Omental fat pad (tissue), 4 donors: ENCODE measurements around the gene RBMX. TPM values are rescaled to one million over a fixed set of nuclear protein-coding genes. Genes with fewer than 3 reads are reported as not detected.

Experiments
- ATAC-seq: fragments of 150-250 bp; one replicate; pipeline ENCODE4 v1.9.1; 2016; ENCODE audit warnings: mild to moderate bottlenecking, moderate library complexity; ENCODE audit not compliant: low FRiP score
- DNase-seq: peaks from one replicate; pipeline ENCODE4 v3.0.0-alpha.2; 2019; ENCODE audit warnings: low spot score
- CTCF ChIP-seq, 3 donors: fragments of 450-650 bp; IDR thresholded peaks; one replicate each; pipeline ENCODE4 v1.5.1; 2016 to 2017; ENCODE audit warnings: antibody characterized with exemption in 3 of 3, mild to moderate bottlenecking in 3 of 3, moderate library complexity in 2 of 3
- total RNA-seq, 4 donors: library from RNA; depleted of rRNA; stranded (reverse); fragments of >200 nt; gene quantifications; one replicate each; pipeline ENCODE4 v1.1.0, GENCODE V29; 2016

The RBMX gene
- total RNA-seq, 4 donors from 2014 or later, result 168 to 207 (median 184) TPM

DNA sequence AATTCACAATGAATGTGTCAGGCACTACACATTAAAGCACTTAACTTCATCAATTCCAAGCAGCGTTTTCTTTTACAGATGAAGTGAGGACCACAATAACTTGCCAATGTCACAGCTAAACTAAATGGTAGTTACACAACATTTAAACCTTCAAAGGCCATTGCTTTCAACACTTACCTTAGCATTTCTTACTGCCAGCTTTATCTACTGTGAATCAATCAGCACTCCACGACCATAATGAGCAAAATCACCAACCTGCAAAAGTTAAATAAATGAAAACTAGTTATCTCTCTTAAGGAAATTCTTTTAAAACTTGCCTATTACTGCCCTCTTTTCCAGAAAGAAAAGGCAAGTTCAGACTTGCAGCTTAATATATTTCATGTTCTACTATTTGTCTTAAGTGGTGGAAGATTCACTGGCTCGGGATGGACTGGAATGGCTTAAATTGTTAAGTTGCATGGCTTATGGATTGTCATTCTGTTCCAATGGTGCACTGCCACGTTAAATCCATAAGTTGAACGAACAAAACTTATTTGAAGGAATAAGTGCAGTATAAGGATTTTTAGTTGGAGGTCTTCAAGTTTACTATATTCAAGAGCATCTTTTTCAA, 8.3 kb downstream of the RBMX start:
- TF ChIP-seq CTCF (IDR thresholded peaks at IDR 0.05), result no peak
- ATAC-seq, result no peak
- no peak for DNase-seq

- ATAC-seq, result no peak
- no peak for TF ChIP-seq CTCF (IDR thresholded peaks at IDR 0.05)
- DNase-seq, result no peak
These were observed 10.5 kb downstream of the RBMX start for GRCh38 chrX:136870064-136870463.

GRCh38 chrX:136868283-136869055, 12.1 kb downstream of the RBMX start:
- no peak for TF ChIP-seq CTCF (IDR thresholded peaks at IDR 0.05)
- DNase-seq (no peak), ATAC-seq (no peak)

DNA sequence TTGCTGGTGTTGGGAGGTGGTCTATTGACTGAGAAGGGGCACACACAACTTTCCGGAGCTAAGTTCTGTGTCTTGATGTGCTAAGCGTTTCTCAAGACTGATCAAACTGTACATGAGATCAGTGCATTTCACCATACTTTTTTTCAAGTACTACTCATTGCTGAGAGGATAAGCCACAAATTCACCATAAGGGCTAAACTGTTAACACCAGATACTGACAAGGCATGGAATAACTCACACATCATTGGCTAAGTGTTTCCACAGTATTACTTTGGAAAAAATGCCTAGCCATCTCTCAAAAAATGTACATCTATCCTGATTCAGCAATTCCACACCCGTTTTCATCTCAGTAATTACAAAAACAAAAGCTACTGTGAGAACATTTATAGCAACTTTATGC, 13.0 kb downstream of the RBMX start:
- no peak for DNase-seq
- no peak for TF ChIP-seq CTCF (IDR thresholded peaks at IDR 0.05)
- ATAC-seq, result no peak

- ATAC-seq (peak; percentile 64), DNase-seq (no peak)
- TF ChIP-seq CTCF (IDR thresholded peaks at IDR 0.05), result no peak
These were observed 13.4 kb downstream of the RBMX start for GRCh38 chrX:136867096-136867491.

DNA sequence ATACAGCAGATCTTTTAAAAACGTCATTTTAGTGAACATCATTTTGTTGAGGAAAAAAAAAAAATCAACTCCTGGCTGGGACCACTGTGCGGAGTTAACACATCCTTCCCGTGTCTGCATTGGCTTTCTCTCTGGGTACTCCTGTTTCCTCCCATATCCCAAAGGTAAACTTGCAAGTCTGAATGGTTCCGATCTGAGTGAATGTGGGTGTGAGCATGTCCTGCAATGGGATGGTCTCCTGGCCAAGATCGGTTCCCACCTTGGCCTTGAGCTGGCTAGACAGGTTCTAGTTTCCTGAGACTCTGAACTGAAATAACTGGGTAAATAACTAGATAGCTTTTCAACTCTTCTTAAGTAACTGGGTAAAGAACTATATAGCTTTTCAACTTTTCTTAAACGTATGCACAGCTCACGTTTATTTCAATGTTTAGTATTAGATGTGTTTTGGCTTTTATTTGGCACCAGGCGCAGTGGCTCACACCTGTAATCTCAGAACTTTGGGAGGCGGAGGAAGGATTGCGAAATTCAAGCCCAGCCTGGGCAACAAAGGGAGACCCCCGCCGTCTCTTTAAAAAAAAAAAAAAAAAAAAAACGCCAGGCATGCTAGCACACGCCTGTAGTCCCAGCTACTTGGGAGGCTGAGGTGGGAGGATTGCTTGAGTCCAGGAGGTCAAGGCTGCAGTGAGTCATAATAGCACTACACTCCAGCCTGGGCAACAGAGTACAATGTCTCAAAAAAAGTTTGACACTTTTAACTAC, 14.0 kb downstream of the RBMX start:
- ATAC-seq (peak; percentile 69), DNase-seq (no peak)
- TF ChIP-seq CTCF (IDR thresholded peaks at IDR 0.05), result no peak
